GM21423 (cell line): ENCODE data around the gene SGIP1.

Experiments used
- ATAC-seq: cut with Tn5 transposase; IDR thresholded peaks from one replicate; pipeline ENCODE4 v1.9.1; 2021; ENCODE audit warnings: mild to moderate bottlenecking, moderate library complexity; ENCODE audit not compliant: unreplicated experiment

The SGIP1 gene

DNA sequence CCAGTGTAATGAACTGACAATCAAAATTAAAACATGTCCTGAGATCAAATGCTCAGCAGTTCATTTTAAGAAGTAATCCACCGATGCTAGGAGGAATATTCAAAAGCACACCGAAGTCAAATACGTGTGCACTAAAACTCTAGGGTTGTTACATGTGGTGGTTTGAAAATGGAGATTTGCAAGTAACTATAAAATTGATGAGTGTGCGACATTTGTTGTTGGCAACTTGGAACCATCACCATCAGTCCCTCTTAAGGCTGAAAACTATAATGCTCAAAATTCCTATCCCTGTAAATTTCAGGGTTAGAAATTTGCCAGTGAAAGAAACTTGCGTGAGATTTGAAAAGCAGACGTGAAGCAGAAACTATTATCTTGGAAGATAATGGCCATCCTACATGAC, 13.3 kb upstream of the SGIP1 start:
- no peak for ATAC-seq

DNA sequence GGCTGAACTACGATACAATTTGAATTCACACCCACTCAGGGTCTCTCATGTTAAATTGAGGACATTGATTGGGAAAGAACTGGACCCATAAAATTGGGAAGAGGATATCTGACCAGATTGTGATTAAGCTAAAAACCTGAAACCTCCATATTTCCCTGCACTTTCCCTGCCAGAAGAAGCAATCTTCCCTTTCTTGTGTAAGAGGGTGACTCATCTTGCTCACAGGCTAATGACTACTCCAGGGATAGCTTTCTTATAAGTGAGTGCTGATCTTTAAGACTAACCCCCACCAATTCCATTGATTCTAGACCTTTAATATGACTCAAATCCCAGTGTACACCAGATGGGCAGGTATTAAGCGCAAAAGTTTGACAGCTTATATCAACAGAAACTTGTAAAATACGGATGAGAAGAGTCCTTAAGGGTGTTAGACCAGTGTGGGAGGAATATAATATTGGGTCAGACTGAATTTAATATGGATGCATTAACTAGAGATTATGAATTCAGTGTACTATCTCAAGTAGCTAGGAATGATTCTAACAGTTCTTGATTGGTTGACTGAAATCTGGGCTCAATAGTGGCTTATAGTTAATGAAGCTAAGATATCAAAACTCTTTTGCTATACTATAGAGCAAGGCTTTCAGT, 12.1 kb upstream of the SGIP1 start:
- no peak for ATAC-seq

DNA sequence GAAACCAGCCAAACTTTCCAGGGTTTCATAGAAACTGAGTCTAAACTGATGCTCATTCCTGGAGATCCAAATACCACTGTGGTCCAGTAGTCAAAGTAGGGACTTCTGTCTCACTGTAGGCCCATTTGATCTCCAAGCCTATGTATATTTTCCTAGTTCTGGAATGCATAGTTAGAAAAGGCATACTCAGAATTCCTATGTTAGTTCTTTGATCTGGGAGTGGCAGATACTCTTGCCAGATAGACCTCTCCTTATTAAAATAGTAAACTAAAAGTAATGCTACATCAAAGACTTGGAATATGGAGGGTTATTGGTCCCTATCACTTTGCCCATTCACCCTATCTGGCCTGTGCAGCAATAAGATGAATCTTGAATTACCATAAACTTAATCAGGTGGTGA, 10.4 kb upstream of the SGIP1 start:
- ATAC-seq: no peak

DNA sequence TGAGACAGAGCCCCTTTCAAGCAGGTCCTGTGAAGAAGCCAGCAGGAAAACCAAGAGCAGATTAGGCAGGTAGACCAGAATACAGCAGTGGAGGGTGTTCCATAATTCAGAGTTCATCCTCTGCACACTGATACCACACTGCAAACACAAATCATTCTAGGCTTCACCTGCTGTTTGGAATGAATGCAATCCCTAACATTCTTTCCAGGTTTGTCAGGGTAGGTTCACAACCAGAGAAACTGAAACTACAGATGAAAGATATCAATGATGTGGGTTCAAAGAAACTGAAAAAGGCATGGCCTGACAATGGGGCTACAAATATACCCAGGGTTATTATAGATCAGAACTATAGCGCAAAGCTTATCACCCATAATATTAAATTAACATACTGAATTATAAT, 8.9 kb upstream of the SGIP1 start:
- ATAC-seq: no peak

DNA sequence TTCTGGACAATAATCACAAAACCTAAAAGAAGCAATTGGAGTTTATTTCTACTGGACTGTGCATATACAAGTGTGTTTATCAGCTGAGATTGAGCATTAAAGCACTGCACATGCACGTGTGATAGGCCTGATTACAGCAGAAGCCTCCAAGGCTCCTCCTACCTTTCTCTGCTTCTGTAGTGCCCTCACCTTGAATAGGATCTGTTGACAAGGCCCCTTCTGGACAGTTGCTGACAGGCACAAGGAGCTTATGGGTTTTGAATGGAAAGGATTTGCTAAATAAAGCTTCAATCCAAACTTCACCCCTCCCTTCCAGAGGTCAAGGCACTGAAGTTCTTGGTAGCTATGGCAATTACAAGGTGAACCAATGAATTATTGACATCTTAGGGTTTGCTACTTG, 7.9 kb upstream of the SGIP1 start:
- no peak for ATAC-seq

DNA sequence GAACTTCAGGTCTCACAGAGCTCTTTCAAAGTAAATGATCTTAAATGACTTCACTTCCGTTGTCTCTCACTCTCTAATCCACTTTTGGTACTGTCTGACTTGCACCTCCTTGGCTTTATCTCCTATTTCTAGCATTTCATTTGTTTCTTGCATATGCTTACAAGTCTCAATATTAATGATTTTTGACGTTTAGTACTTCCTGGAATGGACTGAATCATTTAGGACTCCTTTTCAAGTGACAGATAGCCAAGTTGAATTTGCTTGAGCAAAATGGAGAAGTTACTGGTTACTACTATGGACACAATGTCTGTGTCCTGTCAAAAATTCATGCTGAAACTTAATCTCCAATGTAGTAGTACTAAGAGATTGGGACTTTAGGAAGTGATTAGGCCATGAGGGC, 7.0 kb upstream of the SGIP1 start:
- ATAC-seq: no peak

DNA sequence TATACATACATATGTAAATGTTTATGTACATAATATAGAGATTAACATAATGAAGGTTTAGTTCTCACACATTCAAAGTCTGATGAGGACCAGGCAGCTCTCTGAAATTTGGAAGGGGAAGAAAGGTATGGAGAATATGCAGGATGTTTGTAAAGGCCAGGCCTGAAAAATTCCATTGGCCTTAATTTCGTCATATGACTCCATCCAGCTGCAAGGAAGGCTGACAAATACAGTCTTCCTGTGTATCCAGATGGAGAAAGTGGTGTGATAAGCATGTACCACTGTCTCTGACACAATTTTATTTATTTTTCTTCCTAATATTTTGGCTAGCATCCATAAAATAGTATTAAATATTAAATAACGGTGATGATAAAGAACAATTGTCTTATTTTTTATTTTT, 6.3 kb upstream of the SGIP1 start:
- no peak for ATAC-seq

DNA sequence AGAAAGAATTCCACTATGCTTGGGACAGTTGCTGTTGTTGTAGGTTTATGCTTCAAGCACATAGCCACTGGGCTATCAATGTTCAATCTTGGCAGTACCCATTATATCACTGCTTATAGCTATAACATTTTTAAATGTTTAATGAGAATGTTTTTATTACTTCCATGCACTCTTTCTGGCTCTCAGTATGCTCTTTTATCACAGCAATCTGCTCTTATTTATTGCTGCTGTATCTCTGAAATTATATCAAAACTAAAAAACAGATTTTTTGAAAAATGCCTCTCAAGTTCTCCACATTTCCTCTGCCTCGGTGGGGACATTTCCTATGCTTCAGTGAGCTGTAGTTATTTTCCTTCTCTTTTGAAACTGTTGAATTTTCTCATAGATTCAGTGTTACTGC, 5.4 kb upstream of the SGIP1 start:
- no peak for ATAC-seq

DNA sequence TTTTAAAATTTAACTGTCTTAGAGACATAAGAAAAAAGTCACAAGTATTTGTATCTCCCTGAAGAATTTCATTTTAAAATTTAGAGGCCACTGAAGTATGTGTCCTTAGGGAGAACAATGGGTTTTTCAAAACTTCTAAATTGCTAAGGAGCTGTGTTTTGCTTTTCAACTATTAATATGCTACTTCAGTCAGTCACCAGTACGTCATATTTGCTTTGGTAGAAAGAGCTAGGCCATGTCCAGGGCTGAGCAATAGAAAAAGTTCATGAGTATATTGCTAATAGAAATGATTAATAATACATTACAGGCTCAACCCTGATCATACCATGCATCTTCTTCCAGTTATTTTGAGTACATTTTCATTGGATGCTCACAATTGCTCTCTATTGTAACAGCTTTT, 1.7 kb upstream of the SGIP1 start:
- ATAC-seq: no peak

DNA sequence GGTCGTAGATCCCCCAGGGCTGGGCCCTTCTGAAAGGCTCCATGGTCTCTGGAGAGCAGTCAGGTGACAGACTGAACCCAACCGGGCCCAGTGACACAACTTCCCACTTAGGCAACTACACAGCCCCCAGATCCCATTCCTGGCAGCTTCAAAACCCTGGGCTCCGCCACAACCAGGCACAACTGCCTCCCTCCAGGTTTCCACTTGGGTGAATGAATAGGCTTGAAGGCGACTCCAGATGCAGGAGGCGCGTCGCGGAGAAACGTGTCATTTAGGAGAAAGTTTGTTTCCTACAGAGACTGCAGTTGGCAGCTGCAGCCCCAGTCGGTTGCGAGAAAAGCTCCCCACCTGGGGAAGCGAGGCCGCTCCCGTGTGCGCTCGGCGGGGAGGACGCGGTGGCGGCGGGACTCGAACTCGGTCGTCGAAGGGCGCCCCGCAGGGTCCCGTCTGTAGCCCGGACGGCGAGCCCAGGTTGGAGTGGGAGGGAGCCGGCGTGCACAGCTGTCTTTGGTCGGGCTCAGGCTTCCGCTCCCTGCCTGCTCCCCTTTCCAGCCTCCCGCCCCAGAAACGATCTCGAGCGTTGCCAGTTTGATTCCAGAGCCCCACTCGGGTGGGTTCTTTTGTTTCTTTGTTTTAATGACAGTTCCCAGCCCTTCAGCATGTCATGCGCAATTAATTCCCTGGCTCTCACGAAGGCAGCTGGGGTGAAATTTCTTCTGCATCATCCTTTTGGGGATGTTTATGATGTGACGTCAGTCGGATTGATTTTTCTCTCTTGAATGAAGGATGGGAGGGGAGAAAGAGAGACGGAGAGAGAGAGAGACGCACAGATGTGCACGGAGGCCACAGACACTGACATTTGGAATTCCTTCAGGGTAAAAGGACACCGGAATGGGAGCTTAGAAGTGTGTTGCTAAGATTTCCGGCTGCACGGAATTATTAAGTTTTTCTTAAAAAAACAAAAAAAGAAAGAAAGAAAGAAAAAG, 862 bp upstream of the SGIP1 start:
- no peak for ATAC-seq

DNA sequence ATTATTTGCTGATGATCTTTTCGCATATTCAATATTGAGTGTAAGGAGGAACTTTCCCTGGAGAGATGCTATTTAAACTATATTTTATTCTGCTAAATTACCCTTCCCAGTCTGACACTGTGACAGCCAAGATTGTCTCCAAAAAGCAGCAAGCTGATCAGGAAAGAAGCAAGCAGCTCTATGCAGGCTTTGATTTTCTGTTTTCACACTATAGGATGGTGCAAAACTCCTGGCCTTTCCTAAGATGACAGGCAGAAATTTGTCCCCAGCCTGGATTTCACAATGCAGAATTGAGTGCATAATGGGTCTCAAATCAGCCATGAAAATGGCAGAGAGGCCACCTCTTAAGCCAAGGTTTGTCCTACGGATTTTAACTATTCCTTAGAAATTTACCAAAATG, 1.1 kb downstream of the SGIP1 start:
- ATAC-seq: no peak

DNA sequence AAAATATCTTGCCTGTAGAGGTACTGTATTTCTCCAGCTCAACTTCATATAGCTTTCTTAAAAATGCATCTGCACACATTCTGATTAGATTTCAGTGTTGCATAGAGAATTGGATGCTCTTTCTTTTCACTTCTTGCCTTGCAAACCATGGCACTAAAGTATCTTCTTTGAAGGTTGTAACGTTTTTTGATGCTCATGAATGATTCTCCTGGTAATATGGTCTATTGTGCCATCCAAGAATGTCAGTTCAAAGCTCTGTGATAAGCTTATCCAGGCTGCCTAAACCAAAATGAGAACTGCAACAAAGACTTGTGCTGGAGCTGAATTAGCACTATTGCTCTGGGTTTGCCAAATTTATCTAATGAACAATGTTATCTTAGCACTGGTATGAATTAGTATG, 1.9 kb downstream of the SGIP1 start:
- ATAC-seq: no peak

DNA sequence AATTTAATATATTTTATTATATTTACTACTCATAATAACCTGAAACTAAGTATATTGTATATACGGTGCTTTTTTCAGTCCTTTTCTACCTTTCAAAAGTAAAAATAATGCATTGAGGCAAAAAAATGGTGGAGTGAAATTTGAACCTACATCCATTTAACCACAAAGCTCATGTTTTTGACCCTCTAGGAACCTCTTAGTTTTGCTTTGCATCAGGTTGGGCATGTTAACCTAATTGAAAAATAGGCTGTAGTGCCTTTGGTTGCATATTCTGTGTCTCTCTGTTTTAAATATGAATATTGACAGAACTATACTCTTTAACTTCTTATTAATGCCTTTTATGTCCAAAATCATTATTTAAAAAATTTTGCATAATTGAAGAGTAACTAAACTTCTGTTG, 3.8 kb downstream of the SGIP1 start:
- no peak for ATAC-seq

DNA sequence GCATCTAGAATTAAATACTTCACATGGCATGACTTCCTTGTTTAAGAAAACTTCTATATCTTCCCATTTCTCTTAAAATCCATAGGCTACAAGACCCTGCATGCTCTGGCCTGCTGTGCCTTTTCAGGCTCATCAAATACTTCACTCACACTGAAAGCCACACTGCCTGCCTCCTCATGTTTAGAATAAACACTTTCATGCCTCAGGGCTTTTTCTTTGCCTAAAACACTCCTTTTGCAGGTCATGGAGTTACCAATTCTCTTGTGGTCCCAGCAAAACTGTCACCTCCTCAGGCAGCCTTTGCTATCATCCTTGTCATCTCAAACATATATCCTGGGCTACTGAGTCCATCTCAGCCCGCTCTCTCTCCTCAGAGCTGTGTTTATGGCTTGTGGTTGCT, 5.5 kb downstream of the SGIP1 start:
- ATAC-seq: no peak

DNA sequence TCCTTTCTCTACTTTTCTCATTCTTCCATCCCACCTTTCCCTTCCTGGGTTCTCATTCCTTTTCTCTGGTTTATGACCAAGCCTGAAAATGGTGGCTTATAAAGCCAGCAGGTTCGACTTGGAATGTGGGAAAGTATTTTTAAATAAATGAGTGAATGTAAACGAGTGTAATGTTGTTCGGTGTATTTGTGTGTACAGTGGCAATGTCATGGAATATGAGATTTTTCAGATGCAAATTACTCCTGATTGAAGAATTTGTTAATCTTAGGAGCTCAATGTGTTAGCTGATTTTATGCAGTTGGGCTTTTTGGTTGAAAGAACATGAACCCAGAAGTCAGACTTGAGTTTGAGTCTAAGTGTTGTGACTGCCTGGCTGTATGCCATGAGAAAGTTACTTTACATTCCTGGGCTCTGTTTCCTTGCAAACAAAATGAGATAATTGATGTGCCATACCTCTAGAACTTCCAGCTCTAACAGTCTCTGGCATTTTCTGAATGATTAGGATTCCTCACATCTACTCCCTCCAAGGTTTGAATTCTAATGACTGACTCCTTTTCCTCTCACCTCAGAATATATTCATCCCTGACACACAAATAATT, 6.6 kb downstream of the SGIP1 start:
- no peak for ATAC-seq

DNA sequence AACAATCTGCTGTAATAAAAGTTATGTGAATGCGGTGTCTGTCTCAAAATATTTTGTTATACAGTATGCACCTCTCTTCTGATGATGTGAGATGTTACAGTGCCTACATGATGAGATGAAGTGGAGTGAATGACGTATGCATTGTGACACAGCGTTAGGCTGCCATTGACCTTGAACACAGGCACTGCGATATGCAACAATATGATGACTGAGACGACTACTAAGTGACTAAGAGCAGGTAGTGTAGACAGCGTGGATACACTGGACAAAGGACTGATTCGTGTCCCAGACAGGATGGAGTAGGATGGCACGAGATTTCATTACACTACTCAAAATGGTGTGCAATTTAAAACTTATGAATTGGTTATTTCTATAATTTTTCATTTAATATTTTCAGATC, 8.4 kb downstream of the SGIP1 start:
- ATAC-seq: no peak

DNA sequence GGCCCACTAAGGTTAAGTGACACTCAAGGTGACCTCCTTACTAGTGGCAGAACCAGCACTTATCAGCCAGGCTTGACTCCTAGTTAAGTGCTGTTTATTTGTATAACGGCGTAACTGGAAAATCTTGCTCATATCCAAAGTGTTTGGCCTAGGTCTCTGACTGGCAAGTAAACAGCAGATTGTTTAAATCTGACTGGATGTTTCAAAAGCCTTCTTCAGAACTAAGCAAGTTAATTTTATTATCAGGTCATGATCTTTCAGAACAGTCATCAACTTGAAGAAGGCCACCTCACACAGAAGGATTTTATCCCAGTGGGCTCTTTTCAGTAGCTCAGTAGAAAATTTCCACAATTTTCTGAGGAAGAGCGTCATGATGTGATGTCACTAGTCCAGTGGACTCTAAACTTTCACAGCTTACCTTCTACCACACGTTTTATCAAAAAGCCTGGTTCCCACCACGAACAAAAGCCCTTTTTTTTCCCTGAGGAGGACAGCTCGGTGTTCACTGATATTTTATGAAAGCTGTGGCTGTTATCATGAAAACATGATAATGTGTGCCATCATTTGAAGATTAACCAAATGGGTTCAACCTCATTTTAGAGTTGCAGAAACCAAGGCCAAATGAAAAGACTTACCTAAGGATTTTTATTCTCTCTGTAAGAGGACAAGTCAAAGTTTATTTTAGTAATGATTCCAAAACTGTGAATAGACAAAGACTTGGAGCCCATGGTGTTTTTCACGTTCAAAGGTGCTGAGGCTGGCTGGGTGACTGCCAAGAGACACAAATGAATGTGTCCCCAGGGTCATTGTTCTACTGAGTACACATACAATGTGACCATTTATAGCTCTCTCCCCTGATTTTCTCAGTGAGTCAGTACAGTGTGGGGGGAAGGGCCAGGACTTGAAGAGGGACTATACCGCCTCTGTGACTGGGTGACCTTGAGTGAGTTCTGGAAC, 9.1 kb downstream of the SGIP1 start:
- ATAC-seq: no peak

DNA sequence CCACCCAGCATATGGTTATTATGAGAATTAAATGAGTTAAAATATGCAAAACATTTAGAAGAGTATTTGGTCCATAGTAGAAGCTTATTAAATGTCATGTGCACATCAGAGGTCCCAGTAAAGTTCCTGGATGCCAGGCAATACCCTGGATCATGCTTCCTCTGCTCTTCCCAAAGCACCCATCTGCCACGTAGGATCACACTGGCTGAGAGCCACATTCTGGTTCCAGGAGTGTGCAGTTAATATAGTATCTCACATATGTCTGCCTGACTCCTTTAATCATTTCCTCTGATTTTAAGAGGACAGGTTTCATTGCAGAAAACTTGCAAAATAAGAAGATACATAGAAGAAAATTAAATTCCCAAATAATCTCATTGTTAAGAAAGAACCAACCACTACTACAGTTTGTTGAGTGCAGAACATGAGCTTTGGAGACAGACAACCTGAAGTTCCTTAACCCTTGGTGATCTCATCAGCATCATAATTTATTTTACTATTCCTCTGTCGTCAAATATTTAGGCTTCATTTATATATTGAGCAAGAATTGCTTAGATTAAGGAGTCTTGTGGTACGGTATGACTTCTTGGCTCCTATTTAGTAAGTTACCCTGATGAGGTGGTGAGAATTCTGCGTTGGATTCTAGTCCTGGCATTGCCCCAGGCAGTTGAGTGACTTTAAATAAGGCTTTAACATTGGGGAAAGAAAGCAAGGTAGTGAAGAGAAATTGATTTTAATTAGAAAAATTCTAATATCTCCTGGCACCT, 12.3 kb downstream of the SGIP1 start:
- no peak for ATAC-seq

DNA sequence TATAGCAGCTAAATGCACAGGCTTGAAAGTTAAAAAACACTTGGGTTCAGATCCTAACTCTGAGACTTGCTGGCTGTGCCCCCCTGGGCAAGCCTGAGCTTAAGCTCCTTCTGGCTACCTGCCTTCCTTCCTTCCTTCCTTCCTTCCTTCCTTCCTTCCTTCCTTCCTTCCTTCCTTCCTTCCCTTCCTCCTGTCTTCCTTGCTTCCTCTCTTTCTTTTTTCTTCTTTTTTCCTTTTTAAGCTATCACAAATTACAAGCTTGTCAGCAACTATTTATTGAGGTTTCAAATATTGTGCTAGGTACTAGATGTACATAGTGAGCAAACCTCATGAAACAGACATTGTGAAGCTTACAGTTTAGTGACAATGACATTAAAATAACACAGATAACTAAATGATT, 15.1 kb downstream of the SGIP1 start:
- no peak for ATAC-seq

DNA sequence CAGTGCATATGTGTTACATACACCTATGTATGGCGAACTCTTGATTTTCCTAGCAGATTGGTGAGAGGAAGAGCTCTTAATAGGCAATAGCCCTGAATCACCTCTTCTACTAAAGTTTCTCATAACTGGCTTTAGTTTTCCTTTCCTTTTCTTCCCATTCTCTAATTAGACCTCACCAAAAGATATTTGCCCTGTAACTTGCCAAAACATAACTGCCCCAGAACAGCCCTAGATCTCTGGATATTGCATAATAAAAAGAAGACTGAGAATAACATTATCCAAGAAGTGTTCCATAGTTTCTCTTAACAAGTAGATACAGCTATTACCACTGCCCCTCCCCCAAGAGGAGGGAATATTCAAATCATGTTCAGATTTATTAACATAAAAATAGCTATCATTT, 16.3 kb downstream of the SGIP1 start:
- ATAC-seq: no peak
